Endothelial cell of umbilical vein (primary cell): ENCODE results near the gene LTBP1.

Experiments used
- CTCF ChIP-seq, 2 donors: IDR thresholded peaks; 1 replicate in 1 of 2; 2 replicates in 1 of 2; pipeline ENCODE4 v1.5.1; 2011; ENCODE audit warnings: low read length in 2 of 2, mild to moderate bottlenecking in 2 of 2, moderate library complexity in 2 of 2, control low read depth in 1 of 2, inconsistent platforms in 1 of 2, low read depth in 1 of 2; ENCODE audit not compliant: insufficient read depth in 1 of 2; ENCODE audit errors: extremely low read depth in 1 of 2
- EZH2 ChIP-seq: IDR thresholded peaks from 2 replicates; pipeline ENCODE4 v1.6.1; 2012; ENCODE audit warnings: borderline replicate concordance, low read depth, mild to moderate bottlenecking, moderate library complexity, low read length, inconsistent platforms; ENCODE audit not compliant: severe bottlenecking
- MYC ChIP-seq: IDR thresholded peaks from one replicate; pipeline ENCODE4 v1.6.1; 2011; ENCODE audit warnings: mild to moderate bottlenecking, low read depth, low read length
- POLR2A ChIP-seq: IDR thresholded peaks from 2 replicates; pipeline ENCODE4 v1.6.1; 2012; ENCODE audit warnings: low read depth, mild to moderate bottlenecking, control low read depth, low read length

- TF ChIP-seq CTCF (IDR thresholded peaks at IDR 0.05; ENCODE audit: extremely low read depth in 1 of 2, insufficient read depth in 1 of 2, low read depth in 1 of 2, low read length in 2 of 2) = no peak
- TF ChIP-seq POLR2A = no peak
- TF ChIP-seq MYC = no peak
- TF ChIP-seq EZH2 = no peak
Measured at GRCh38 chr2:33205693-33206434, 259.1 kb downstream of the LTBP1 start.
